GM12878 (cell line): Measurements from ENCODE around the gene ERP44. TPM values are rescaled to one million over a fixed set of nuclear protein-coding genes. Genes with fewer than 3 reads are reported as not detected.

Source experiments
- ATAC-seq: fragments of 200-7000 bp; cut with Tn5 transposase; 3 replicates; pipeline ENCODE4 v1.9.1; 2020; ENCODE audit warnings: mild to moderate bottlenecking, moderate library complexity
- BruUV-seq: library from RNA; stranded (reverse); fragments of 400-500 nt; replicated peaks from 2 replicates; lab custom pipeline; 2021; lab: Mats Ljungman, UMichigan
- CTCF ChIA-PET: fragments of 300-600 bp; sonication (Branson Sonifier 250); formaldehyde crosslinking; extraction: SDS; loops from one replicate; lab custom pipeline; 2021; ENCODE audit warnings: inconsistent platforms; lab: Yijun Ruan, JAX
- POLR2A ChIA-PET: fragments of 350-600 bp; formaldehyde crosslinking; extraction: SDS; loops from one replicate; lab custom pipeline; 2021; ENCODE audit warnings: inconsistent platforms; lab: Charles Lee
- RAD21 ChIA-PET: fragments of 300-600 bp; sonication (Branson Sonifier 250); formaldehyde crosslinking; loops from one replicate; lab custom pipeline; 2023; ENCODE audit warnings: antibody characterized with exemption; ENCODE audit not compliant: unreplicated experiment; lab: Charles Lee
- SMC1A ChIA-PET: fragments of 300-600 bp; sonication (Branson Sonifier 250); formaldehyde crosslinking; loops from one replicate; lab custom pipeline; 2023; ENCODE audit not compliant: unreplicated experiment, uncharacterized antibody; lab: Charles Lee
- DNase-seq: peaks from one replicate; pipeline ENCODE4 v3.0.0-alpha.2; 2011; ENCODE audit warnings: low read depth, low spot score
- FAIRE-seq: peaks from 3 replicates; lab custom pipeline; 2011; peaks lifted over from hg19 to GRCh38; lab: Jason Lieb, UNC
- H2AFZ ChIP-seq: 2 replicates; pipeline ENCODE4 v1.6.0; 2011; ENCODE audit warnings: low read depth, low read length, control low read depth; ENCODE audit not compliant: control insufficient read depth
- H3K27ac ChIP-seq: 2 replicates; pipeline ENCODE4 v1.5.1; 2011; ENCODE audit warnings: control low read depth; ENCODE audit not compliant: control insufficient read depth, insufficient read depth
- H3K27me3 ChIP-seq, 2 experiments: replicated peaks in 1 of 2; 2 replicates each; pipeline versions ENCODE4 v1.6.0 to v1.6.1; 2011; ENCODE audit warnings: low read length in 1 of 2; ENCODE audit not compliant: control insufficient read depth in 2 of 2, insufficient read depth in 2 of 2
- H3K36me3 ChIP-seq, 2 experiments: 2 replicates each; pipeline ENCODE4 v1.5.1; 2011; ENCODE audit warnings: low read length in 1 of 2; ENCODE audit not compliant: control insufficient read depth in 2 of 2, insufficient read depth in 2 of 2
- H3K4me1 ChIP-seq: 2 replicates; pipeline ENCODE4 v1.6.1; 2011; ENCODE audit warnings: mild to moderate bottlenecking, low read length, moderate library complexity, mixed read lengths; ENCODE audit not compliant: control insufficient read depth, insufficient read depth
- H3K4me2 ChIP-seq: 2 replicates; pipeline ENCODE4 v1.6.0; 2011; ENCODE audit warnings: control low read depth; ENCODE audit not compliant: control insufficient read depth, insufficient read depth
- H3K4me3 ChIP-seq: fragments of 200-600 bp; sonication (generic); 2 replicates; pipeline ENCODE4 v1.5.1; 2016
- H3K79me2 ChIP-seq: 2 replicates; pipeline ENCODE4 v1.6.0; 2011; ENCODE audit warnings: low read length; ENCODE audit not compliant: control insufficient read depth, insufficient read depth
- H3K9ac ChIP-seq: 2 replicates; pipeline ENCODE4 v1.8.0; 2011; ENCODE audit warnings: low read length, control low read depth, mixed read lengths; ENCODE audit not compliant: control insufficient read depth, insufficient read depth
- H3K9me3 ChIP-seq: replicated peaks from 3 replicates; pipeline ENCODE4 v1.5.1; 2011; ENCODE audit warnings: mild to moderate bottlenecking, low read length; ENCODE audit not compliant: control insufficient read depth, insufficient read depth
- H4K20me1 ChIP-seq: 2 replicates; pipeline ENCODE4 v1.6.0; 2011; ENCODE audit not compliant: control insufficient read depth, insufficient read depth
- ATF7 ChIP-seq: fragments of 450-650 bp; IDR thresholded peaks from 2 replicates; pipeline ENCODE4 v1.6.1; 2016; ENCODE audit warnings: low read depth, mild to moderate bottlenecking
- CBFB ChIP-seq: IDR thresholded peaks from 2 replicates; pipeline ENCODE4 v1.6.1; 2016; ENCODE audit warnings: antibody characterized with exemption, low read depth
- CREM ChIP-seq: IDR thresholded peaks from 2 replicates; pipeline ENCODE4 v1.6.1; 2014; ENCODE audit warnings: antibody characterized with exemption, low read depth
- DPF2 ChIP-seq: fragments of 450-650 bp; IDR thresholded peaks from 2 replicates; pipeline ENCODE4 v1.6.1; 2017; ENCODE audit warnings: mild to moderate bottlenecking
- EP300 ChIP-seq, 2 experiments: fragments of 150-350 bp in 1 of 2; IDR thresholded peaks; 2 replicates each; pipeline ENCODE4 v1.6.1; 2011 to 2012; ENCODE audit warnings: low read depth in 2 of 2, low read length in 2 of 2, borderline replicate concordance in 1 of 2, improper control_type of control experiment in 1 of 2, inconsistent platforms in 1 of 2; ENCODE audit not compliant: control insufficient read depth in 1 of 2
- FOXM1 ChIP-seq: IDR thresholded peaks from 2 replicates; pipeline ENCODE4 v1.6.1; 2012; ENCODE audit warnings: low read depth, mild to moderate bottlenecking, inconsistent platforms, low read length, moderate library complexity
- HCFC1 ChIP-seq: fragments of 150-350 bp; IDR thresholded peaks from 2 replicates; pipeline ENCODE4 v1.6.1; 2014; ENCODE audit warnings: low read length
- HDAC6 ChIP-seq: fragments of 200-600 bp; sonication (generic); IDR thresholded peaks from one replicate; pipeline ENCODE4 v1.8.0; 2017; ENCODE audit warnings: antibody characterized with exemption; ENCODE audit not compliant: unreplicated experiment
- MEF2A ChIP-seq: IDR thresholded peaks from 2 replicates; pipeline ENCODE4 v1.6.1; 2011; ENCODE audit warnings: low read depth, mild to moderate bottlenecking, low read length, moderate library complexity; ENCODE audit not compliant: insufficient read depth
- PML ChIP-seq: IDR thresholded peaks from 2 replicates; pipeline ENCODE4 v1.6.1; 2012; ENCODE audit warnings: low read length, inconsistent platforms
- RUNX3 ChIP-seq: IDR thresholded peaks from 2 replicates; pipeline ENCODE4 v1.6.1; 2012; ENCODE audit warnings: low read length, inconsistent platforms
- SIX5 ChIP-seq: IDR thresholded peaks from 2 replicates; pipeline ENCODE4 v1.6.1; 2011; ENCODE audit warnings: mild to moderate bottlenecking, low read depth, low read length, moderate library complexity; ENCODE audit not compliant: severe bottlenecking
- TAF1 ChIP-seq: IDR thresholded peaks from 2 replicates; pipeline ENCODE4 v1.6.1; 2011; ENCODE audit warnings: mild to moderate bottlenecking, low read depth, low read length, borderline replicate concordance
- ZBED1 ChIP-seq: IDR thresholded peaks from 2 replicates; pipeline ENCODE4 v1.6.1; 2016; ENCODE audit warnings: borderline replicate concordance
- ZSCAN29 ChIP-seq: fragments of 450-650 bp; IDR thresholded peaks from 2 replicates; pipeline ENCODE4 v1.6.1; 2017; ENCODE audit warnings: mild to moderate bottlenecking, moderate library complexity
- WGBS: methylation state at CpG from one replicate; pipeline ENCODE4 v1.1.6; 2016; ENCODE audit warnings: low lambda C conversion rate; ENCODE audit not compliant: insufficient replicate concordance, insufficient coverage; ENCODE audit errors: missing lambda C conversion rate; 5-methylcytosine and 5-hydroxymethylcytosine counted together
- in situ Hi-C: fragments of 300-500 bp; cut with MboI; formaldehyde crosslinking; loops from 9 replicates; pipeline ENCODE4 v1.14.3; 2018; ENCODE audit warnings: mixed read lengths
- intact Hi-C: fragments of 100-400 bp; cut with micrococcal nuclease; formaldehyde crosslinking; loops from one replicate; pipeline ENCODE4 v1.14.2; 2022; ENCODE audit not compliant: unreplicated experiment
- polyA plus RNA-seq, 11 experiments: library from polyadenylated mRNA; depleted of rRNA in 4 of 11; unstranded in 6 of 11; stranded (reverse) in 5 of 11; fragments of >200 nt; fragmentation: Nextera tagmentation in 4 of 11; fragmentation: Illumina TruSeq in 1 of 11; extraction: Ambion mirVana in 4 of 11; extraction: Trizol in 1 of 11; gene quantifications; 1 replicate in 1 of 11; 2 replicates in 10 of 11; pipeline versions ENCODE4 v1.2.1 to v1.2.3, GENCODE V29; 2011 to 2016; ENCODE audit warnings: inconsistent platforms in 2 of 11, missing spikeins in 2 of 11, low read depth in 1 of 11
- total RNA-seq, 4 experiments: library from RNA; depleted of rRNA in 3 of 4; stranded (reverse); fragments of >200 nt in 3 of 4; fragmentation: Illumina TruSeq in 1 of 4; extraction: Trizol in 1 of 4; gene quantifications; 2 replicates each; pipeline versions ENCODE4 v1.2.1 to v1.2.3, GENCODE V29; 2013 to 2021
- TF ChIP-seq, protein P1 (sequence below): fragments of 450-650 bp; IDR thresholded peaks from 2 replicates; pipeline ENCODE4 v1.6.1; 2017; ENCODE audit warnings: mild to moderate bottlenecking, moderate library complexity
- TF ChIP-seq, protein P2 (sequence below): IDR thresholded peaks from 2 replicates; pipeline ENCODE4 v1.6.1; 2012; ENCODE audit warnings: low read depth, low read length, improper control_type of control experiment
- TF ChIP-seq, protein P3 (sequence below): fragments of 450-650 bp; IDR thresholded peaks from 2 replicates; pipeline ENCODE4 v1.6.1; 2016; ENCODE audit warnings: mild to moderate bottlenecking

The ERP44 gene
- total and polyA plus RNA-seq, 10 of the 15 experiments (the other 5 are each of a cell fraction or from before 2014, with no cell fraction given) = 11.5 to 52.4 (median 20.2) TPM

DNA sequence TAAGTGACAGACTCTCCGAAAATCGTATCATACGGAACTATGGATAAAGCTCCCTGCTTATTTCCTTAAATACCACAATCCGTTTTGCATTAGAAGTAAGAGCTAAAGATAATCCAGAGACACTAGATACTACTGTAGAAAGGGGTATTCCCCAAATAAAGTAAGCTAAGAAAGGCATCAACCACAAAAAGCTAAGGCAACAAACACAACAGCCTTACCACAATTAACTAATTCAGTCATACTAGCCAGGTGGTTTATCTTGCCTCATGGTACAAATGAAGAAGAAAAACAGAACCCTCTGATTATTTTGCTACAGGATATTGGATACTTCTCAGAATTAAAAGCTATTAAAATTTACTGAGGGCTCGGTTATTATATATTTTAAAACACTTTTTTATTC, 14.1 kb downstream of the ERP44 start (continued):
- TF ChIP-seq, protein P1, sequence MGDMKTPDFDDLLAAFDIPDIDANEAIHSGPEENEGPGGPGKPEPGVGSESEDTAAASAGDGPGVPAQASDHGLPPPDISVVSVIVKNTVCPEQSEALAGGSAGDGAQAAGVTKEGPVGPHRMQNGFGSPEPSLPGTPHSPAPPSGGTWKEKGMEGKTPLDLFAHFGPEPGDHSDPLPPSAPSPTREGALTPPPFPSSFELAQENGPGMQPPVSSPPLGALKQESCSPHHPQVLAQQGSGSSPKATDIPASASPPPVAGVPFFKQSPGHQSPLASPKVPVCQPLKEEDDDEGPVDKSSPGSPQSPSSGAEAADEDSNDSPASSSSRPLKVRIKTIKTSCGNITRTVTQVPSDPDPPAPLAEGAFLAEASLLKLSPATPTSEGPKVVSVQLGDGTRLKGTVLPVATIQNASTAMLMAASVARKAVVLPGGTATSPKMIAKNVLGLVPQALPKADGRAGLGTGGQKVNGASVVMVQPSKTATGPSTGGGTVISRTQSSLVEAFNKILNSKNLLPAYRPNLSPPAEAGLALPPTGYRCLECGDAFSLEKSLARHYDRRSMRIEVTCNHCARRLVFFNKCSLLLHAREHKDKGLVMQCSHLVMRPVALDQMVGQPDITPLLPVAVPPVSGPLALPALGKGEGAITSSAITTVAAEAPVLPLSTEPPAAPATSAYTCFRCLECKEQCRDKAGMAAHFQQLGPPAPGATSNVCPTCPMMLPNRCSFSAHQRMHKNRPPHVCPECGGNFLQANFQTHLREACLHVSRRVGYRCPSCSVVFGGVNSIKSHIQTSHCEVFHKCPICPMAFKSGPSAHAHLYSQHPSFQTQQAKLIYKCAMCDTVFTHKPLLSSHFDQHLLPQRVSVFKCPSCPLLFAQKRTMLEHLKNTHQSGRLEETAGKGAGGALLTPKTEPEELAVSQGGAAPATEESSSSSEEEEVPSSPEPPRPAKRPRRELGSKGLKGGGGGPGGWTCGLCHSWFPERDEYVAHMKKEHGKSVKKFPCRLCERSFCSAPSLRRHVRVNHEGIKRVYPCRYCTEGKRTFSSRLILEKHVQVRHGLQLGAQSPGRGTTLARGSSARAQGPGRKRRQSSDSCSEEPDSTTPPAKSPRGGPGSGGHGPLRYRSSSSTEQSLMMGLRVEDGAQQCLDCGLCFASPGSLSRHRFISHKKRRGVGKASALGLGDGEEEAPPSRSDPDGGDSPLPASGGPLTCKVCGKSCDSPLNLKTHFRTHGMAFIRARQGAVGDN = no peak
- peak; percentile 100 for TF ChIP-seq RUNX3
- TF ChIP-seq HDAC6 = no peak

DNA sequence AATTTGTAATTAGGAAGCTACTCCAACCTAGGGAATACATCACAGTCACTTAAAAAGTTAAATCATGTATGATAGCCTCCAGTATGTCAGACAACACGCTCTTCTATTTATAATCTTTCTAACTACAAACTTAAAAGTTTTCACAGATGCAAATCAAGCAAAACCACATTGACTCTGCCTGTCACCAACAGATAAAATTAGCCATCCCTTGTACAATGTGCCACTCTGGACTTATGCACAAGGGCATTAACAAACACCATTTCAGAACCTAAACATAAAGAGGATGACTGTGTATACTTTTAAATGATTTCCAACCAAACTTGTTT, 14.7 kb downstream of the ERP44 start:
- Histone ChIP-seq H3K4me3 (peak overlapping the region; percentile 61), H3K4me2 (peak overlapping the region; percentile 96), H3K27ac (peak overlapping the region; percentile 94), H2AFZ (no peak overlapping the region), H3K36me3 (no peaks in the 10 kb centered on the region; a peak in 1 of 4 replicates), H4K20me1 (0 out of 2 replicates have a peak, but pooled peaks cover 2% of the 10 kb centered on the region), H3K9me3 (no peaks in the 10 kb centered on the region), H3K4me1 (peaks cover 32% of the 10 kb centered on the region), H3K79me2 (peaks cover 94% of the 10 kb centered on the region), H3K9ac (peak overlapping the region; percentile 49), H3K27me3 (no peaks in the 10 kb centered on the region)
- CTCF ChIA-PET = interaction anchor here (0.7 to 5.4 kb wide), 11 partner anchors 12 to 899 kb away, joined by 3 to 35 read pairs (median 3); partner anchors contain the start of gene ERP44
- intact Hi-C loops (loop anchor here (1.0 to 5.0 kb wide), 3 partner anchors 15 to 262 kb away; partner anchors contain the start of genes INVS and NR4A3), in situ Hi-C loops (no loop called here)
- WGBS = 0% methylated on average over 1 of the region's 1 CpG
- no TSS peak for BruUV-seq
- SMC1A ChIA-PET = interaction anchor here (0.5 to 5.2 kb wide), 11 partner anchors 9 to 219 kb away, joined by 3 to 63 read pairs (median 7); no protein-coding TSS in a partner anchor
- FAIRE-seq (peak; percentile 13), DNase-seq (peak; percentile 62), ATAC-seq (peak; percentile 74)
- RAD21 ChIA-PET = interaction anchor here (0.9 to 4.5 kb wide), 15 partner anchors 11 to 265 kb away, joined by 3 to 39 read pairs (median 5); no protein-coding TSS in a partner anchor
- POLR2A ChIA-PET = interaction anchor here (0.8 to 1.7 kb wide), 6 partner anchors 12 to 260 kb away, joined by 3 to 5 read pairs (median 3); no protein-coding TSS in a partner anchor
- TF ChIP-seq HCFC1 = no peak
- TF ChIP-seq CBFB = 0 out of 2 replicates have a peak, but pooled peaks have one; percentile 12
- TF ChIP-seq, protein P2, sequence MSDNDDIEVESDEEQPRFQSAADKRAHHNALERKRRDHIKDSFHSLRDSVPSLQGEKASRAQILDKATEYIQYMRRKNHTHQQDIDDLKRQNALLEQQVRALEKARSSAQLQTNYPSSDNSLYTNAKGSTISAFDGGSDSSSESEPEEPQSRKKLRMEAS = no peak
- TF ChIP-seq FOXM1 = peak; percentile 59; the same call in 1 of the 2 replicates
- peak; percentile 93 for TF ChIP-seq MEF2A
- peak; percentile 95 for TF ChIP-seq RUNX3
- TF ChIP-seq CREM = peak; percentile 56
- TF ChIP-seq PML = 0 out of 2 replicates have a peak, but pooled peaks have one; percentile 42
- peak; percentile 40; the same call in 1 of the 2 replicates for TF ChIP-seq ATF7
- TF ChIP-seq EP300 (IDR thresholded peaks at IDR 0.05; ENCODE audit: borderline replicate concordance in 1 of 2, control insufficient read depth in 1 of 2, low read depth in 2 of 2, low read length in 2 of 2) = peak; percentile 31 to 70; a peak in 1 of 4 replicates
- no peak for TF ChIP-seq ZBED1
- TF ChIP-seq SIX5 = no peak
- TF ChIP-seq, protein P3, sequence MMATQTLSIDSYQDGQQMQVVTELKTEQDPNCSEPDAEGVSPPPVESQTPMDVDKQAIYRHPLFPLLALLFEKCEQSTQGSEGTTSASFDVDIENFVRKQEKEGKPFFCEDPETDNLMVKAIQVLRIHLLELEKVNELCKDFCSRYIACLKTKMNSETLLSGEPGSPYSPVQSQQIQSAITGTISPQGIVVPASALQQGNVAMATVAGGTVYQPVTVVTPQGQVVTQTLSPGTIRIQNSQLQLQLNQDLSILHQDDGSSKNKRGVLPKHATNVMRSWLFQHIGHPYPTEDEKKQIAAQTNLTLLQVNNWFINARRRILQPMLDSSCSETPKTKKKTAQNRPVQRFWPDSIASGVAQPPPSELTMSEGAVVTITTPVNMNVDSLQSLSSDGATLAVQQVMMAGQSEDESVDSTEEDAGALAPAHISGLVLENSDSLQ = peak; percentile 87
- 0 out of 2 replicates have a peak, but pooled peaks have one; percentile 18 for TF ChIP-seq DPF2
- no peak for TF ChIP-seq ZSCAN29
- TF ChIP-seq TAF1 = 0 out of 2 replicates have a peak, but pooled peaks have one; percentile 22
